ENCODE results near the gene BNC2.

Gene BNC2

DNA sequence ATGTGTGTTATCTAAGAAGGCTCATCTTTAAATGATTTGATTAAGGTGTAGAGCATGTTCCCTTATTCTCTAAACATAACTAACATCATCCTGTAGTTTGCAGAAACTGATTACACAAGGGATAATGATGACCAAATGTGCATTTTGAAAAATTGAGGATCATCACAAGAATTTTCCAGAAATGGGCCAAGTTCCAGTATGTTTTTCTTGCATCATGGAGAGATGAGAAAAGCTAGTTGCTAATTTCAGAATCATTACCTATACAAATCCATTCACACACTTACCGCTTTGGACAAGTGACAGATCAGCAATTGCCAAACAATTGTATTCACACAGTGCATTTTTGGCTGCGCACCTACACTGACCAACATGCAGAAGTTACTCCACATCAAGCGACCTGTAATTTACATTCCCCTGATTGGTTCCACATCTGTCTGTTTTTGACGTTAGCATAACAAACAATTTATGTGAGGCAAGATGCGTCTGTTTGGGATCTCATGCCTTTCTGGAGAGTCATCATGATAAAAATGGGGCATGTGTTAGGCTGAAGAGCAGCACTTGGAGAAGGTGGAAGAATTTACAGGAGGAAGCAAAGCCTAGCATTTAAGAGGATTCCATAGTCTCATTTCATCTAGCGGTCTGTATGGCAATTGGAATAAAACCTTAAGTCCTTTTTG is 2.8 kb upstream of the BNC2 start:
- no peak for DNase-seq
- Histone ChIP-seq H3K4me3 (ENCODE audit: low read depth, low read length) (no peak overlapping the region), H3K36me3 (no peaks in the 10 kb centered on the region), H3K4me1 (no peaks in the 10 kb centered on the region), H3K27me3 (peaks cover 27% of the 10 kb centered on the region), H3K9me3 (no peaks in the 10 kb centered on the region)
- TF ChIP-seq CTCF (IDR thresholded peaks at IDR 0.05; ENCODE audit: low read depth, low read length) = no peak

DNA sequence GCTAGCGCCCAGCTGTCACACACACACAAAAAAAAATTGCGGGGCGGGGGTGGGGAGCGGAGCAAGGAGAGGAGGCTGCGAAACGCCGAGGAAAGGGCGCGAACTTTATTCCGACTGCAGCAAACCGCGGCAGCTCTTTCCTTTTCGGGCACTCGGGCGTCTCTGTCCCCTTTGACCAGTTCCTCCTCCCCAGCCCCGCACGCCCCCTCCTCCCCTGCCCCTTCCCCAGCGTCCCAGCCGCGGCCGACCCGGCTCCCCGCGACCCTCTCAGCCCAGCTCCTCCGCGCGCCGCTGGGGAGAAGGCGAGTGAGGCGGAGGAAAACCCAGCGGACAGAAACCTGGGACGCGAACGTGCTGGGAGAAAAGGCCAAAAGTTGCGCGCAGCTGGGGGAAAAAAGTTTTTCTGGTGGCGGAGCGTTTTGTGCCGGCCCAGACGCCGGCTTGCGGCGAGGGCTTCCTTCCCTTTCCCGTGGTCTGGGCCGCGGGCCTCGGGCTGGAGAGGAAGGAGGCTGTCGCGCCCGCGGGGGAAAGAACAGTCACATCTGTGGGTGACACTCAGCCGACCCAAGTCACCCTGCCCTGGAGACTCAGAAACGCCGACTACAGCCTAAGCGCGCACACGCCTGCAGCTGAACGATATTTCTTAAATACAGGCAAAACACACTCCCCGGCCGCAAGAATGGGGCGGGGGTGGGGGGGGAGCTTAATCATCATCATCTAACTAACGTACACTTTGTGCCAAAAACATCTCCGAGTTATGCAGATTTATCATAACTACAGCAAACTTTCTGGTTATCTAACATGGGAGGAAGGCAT is 1.1 kb upstream of the BNC2 start:
- Histone ChIP-seq H3K4me3 (ENCODE audit: low read depth, low read length) (peak overlapping the region; percentile 73), H3K9me3 (no peaks in the 10 kb centered on the region), H3K36me3 (no peaks in the 10 kb centered on the region), H3K4me1 (no peaks in the 10 kb centered on the region), H3K27me3 (peaks cover 34% of the 10 kb centered on the region)
- DNase-seq = peak; percentile 42
- TF ChIP-seq CTCF (IDR thresholded peaks at IDR 0.05; ENCODE audit: low read depth, low read length) = no peak

- Histone ChIP-seq H3K4me3 (ENCODE audit: low read depth, low read length) (peak overlapping the region; percentile 73), H3K4me1 (no peaks in the 10 kb centered on the region), H3K36me3 (no peaks in the 10 kb centered on the region), H3K27me3 (peaks cover 34% of the 10 kb centered on the region), H3K9me3 (no peaks in the 10 kb centered on the region)
- TF ChIP-seq CTCF (IDR thresholded peaks at IDR 0.05; ENCODE audit: low read depth, low read length) = no peak
- peak; percentile 20 for DNase-seq
These were observed 431 bp downstream of the BNC2 start for GRCh38 chr9:16869882-16870595.

GRCh38 chr9:16869131-16869881 is 1.2 kb downstream of the BNC2 start:
- H3K9me3 ChIP-seq = no peaks in the 10 kb centered on the region
- no peak for TF ChIP-seq CTCF (IDR thresholded peaks at IDR 0.05; ENCODE audit: low read depth, low read length)
- H3K4me1 ChIP-seq = no peaks in the 10 kb centered on the region
- no peak for DNase-seq
- peak overlapping the region; percentile 73 for H3K4me3 ChIP-seq (ENCODE audit: low read depth, low read length)
- no peaks in the 10 kb centered on the region for H3K36me3 ChIP-seq
- peaks cover 34% of the 10 kb centered on the region for H3K27me3 ChIP-seq

DNA sequence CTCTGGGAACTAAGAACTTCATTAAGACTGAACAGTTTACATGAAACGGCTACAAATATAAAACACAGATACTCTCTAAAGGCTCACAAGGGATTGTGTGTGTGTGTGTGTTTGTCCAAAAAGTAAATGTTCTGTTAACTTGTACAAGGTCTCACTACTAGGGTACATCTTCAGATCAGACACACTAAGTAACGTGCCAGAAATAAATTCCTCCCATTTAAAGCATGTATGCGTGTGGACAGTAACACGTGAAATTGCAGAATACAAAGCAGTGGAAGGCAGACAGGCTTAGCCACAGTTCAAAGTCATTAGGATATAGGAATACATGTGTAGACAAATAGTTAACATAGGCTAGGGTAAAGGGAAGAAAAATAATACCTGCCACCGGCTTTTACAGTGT is 1.8 kb downstream of the BNC2 start:
- Histone ChIP-seq H3K4me1 (no peaks in the 10 kb centered on the region), H3K27me3 (peaks cover 34% of the 10 kb centered on the region), H3K4me3 (ENCODE audit: low read depth, low read length) (no peak overlapping the region), H3K9me3 (no peaks in the 10 kb centered on the region), H3K36me3 (no peaks in the 10 kb centered on the region)
- DNase-seq = no peak
- TF ChIP-seq CTCF (IDR thresholded peaks at IDR 0.05; ENCODE audit: low read depth, low read length) = no peak
